Measurements from ENCODE around the gene MARF1. TPM values are rescaled to one million over a fixed set of nuclear protein-coding genes. Genes with fewer than 3 reads are reported as not detected.

Gene MARF1
- total and polyA plus RNA-seq, 9 of the 15 experiments (the other 6 are each of a cell fraction or from before 2014, with no cell fraction given) = 4.7 to 33.2 (median 11.7) TPM

GRCh38 chr16:15573896-15574613 lies 68.9 kb downstream of the MARF1 start (continued):
- TF ChIP-seq HINFP (tag; conservative IDR thresholded peaks at IDR 0.05; ENCODE audit: low read depth) = peak; percentile 87
- TF ChIP-seq DMBX1 (CRISPR knock-in tag; IDR thresholded peaks at IDR 0.05; ENCODE audit: borderline replicate concordance) = peak; percentile 98
- peak; percentile 93 for TF ChIP-seq POLR2A (conservative IDR thresholded peaks at IDR 0.05)
- peak; percentile 81 for TF ChIP-seq TAF7 (tag; IDR thresholded peaks at IDR 0.05)
- TF ChIP-seq ZNF449 (CRISPR knock-in tag; IDR thresholded peaks at IDR 0.05) = peak; percentile 89
- TF ChIP-seq SMAD1 (IDR thresholded peaks at IDR 0.05; ENCODE audit: low read depth, low read length, partially characterized antibody) = peak; percentile 89
- peak; percentile 98 for TF ChIP-seq CREB3 (tag; conservative IDR thresholded peaks at IDR 0.05; ENCODE audit: low read depth)
- TF ChIP-seq HOMEZ (CRISPR knock-in tag; IDR thresholded peaks at IDR 0.05) = peak; percentile 91
- TF ChIP-seq MEF2D (tag; conservative IDR thresholded peaks at IDR 0.05; ENCODE audit: low read depth) = peak; percentile 95
- peak; percentile 45 for TF ChIP-seq RBM22 (IDR thresholded peaks at IDR 0.05; ENCODE audit: low read depth, low read length, poor library complexity, severe bottlenecking)
- TF ChIP-seq FOSL1 (tag; conservative IDR thresholded peaks at IDR 0.05) = peak; percentile 10; the same call in 1 of the 2 replicates
- 0 out of 2 replicates have a peak, but pooled peaks have one; percentile 50 for TF ChIP-seq IFI16 (CRISPR knock-in tag; IDR thresholded peaks at IDR 0.05)
- TF ChIP-seq PTTG1 (tag; IDR thresholded peaks at IDR 0.05; ENCODE audit: low read depth) = peak; percentile 94
- TF ChIP-seq RAD21 (CRISPR knock-in tag; conservative IDR thresholded peaks at IDR 0.05 in 1 of 2, IDR thresholded peaks at IDR 0.05 in 1 of 2) = 0 out of 4 replicates have a peak, but pooled peaks of 1 of the 2 experiments have one; percentile 19
- peak; percentile 30 to 57 for TF ChIP-seq E2F6 (IDR thresholded peaks at IDR 0.05; ENCODE audit: borderline replicate concordance in 1 of 2, extremely low read depth in 1 of 2, insufficient read depth in 1 of 2, insufficient read length in 1 of 2, low read depth in 1 of 2, low read length in 1 of 2, poor library complexity in 1 of 2, severe bottlenecking in 1 of 2)
- TF ChIP-seq ZBED1 (IDR thresholded peaks at IDR 0.05) = 0 out of 2 replicates have a peak, but pooled peaks have one; percentile 31
- TF ChIP-seq ZNF551 (CRISPR knock-in tag; IDR thresholded peaks at IDR 0.05) = 0 out of 2 replicates have a peak, but pooled peaks have one; percentile 47
- peak; percentile 90 for TF ChIP-seq BACH1 (tag; IDR thresholded peaks at IDR 0.05)
- TF ChIP-seq MYC (IDR thresholded peaks at IDR 0.05; ENCODE audit: low read depth, low read length) = peak; percentile 85
- peak; percentile 93; the same call in 1 of the 2 replicates for TF ChIP-seq MYC (CRISPR knock-in tag; IDR thresholded peaks at IDR 0.05; ENCODE audit: borderline replicate concordance, low read depth)
